Uterus (tissue), 4 donors: ENCODE data around the gene PLBD2. TPM values are rescaled to one million over a fixed set of nuclear protein-coding genes. Genes with fewer than 3 reads are reported as not detected.

Source experiments
- DNase-seq, 2 donors: peaks; one replicate each; pipeline ENCODE4 v3.0.0-alpha.2; 2019 to 2020
- H3K27ac ChIP-seq, 2 donors: fragments of 200-600 bp; sonication (generic); 1 replicate in 1 of 2; 2 replicates in 1 of 2; pipeline ENCODE4 v1.5.1; 2016 to 2018
- H3K27me3 ChIP-seq, 2 donors: fragments of 200-600 bp; sonication (generic); one replicate each; pipeline ENCODE4 v1.5.1; 2018 to 2019; ENCODE audit warnings: control low read depth in 1 of 2
- H3K36me3 ChIP-seq, 2 donors: fragments of 200-600 bp; sonication (generic); one replicate each; pipeline ENCODE4 v1.5.1; 2019; ENCODE audit warnings: control low read depth in 1 of 2
- H3K4me1 ChIP-seq, 2 donors: fragments of 200-600 bp; sonication (generic); one replicate each; pipeline ENCODE4 v1.5.1; 2018 to 2019; ENCODE audit warnings: control low read depth in 1 of 2
- H3K4me3 ChIP-seq, 2 donors: fragments of 200-600 bp; sonication (generic); 1 replicate in 1 of 2; 2 replicates in 1 of 2; pipeline ENCODE4 v1.5.1; 2018 to 2019; ENCODE audit warnings: mild to moderate bottlenecking in 1 of 2
- H3K9me3 ChIP-seq, 2 donors: fragments of 200-600 bp; sonication (generic); one replicate each; pipeline ENCODE4 v1.5.1; 2019; ENCODE audit warnings: control low read depth in 1 of 2
- CTCF ChIP-seq, 4 experiments: fragments of 200-600 bp in 2 of 4; fragments of 450-650 bp in 2 of 4; sonication (generic) in 2 of 4; IDR thresholded peaks; one replicate each; pipeline ENCODE4 v1.5.1; 2016 to 2019; ENCODE audit warnings: antibody characterized with exemption in 4 of 4, mild to moderate bottlenecking in 2 of 4, moderate library complexity in 1 of 4
- POLR2A ChIP-seq, 2 donors: fragments of 450-650 bp; IDR thresholded peaks; one replicate each; pipeline ENCODE4 v1.6.1; 2016; ENCODE audit warnings: antibody characterized with exemption in 2 of 2, mild to moderate bottlenecking in 1 of 2, moderate library complexity in 1 of 2
- intact Hi-C: fragments of 100-400 bp; cut with DNase I; formaldehyde crosslinking; loops from one replicate; pipeline ENCODE4 v1.15.1; 2023; ENCODE audit warnings: low total_unique reads
- total RNA-seq, 4 donors: library from RNA; depleted of rRNA in 3 of 4; stranded (reverse); fragments of >200 nt in 3 of 4; gene quantifications; one replicate each; pipeline versions ENCODE4 v1.1.0 to v1.2.4, GENCODE V29; 2014 to 2023
- donor health status: DM: yes; HTN: yes; CAD: no.

Gene PLBD2
- total RNA-seq, 4 donors from 2014 or later, result 20.7 to 38.6 (median 29.8) TPM

GRCh38 chr12:113386866-113387566, 28.6 kb downstream of the PLBD2 start:
- Histone ChIP-seq H3K27me3 (no peaks in the 10 kb centered on the region), H3K4me3 (no peak overlapping the region), H3K27ac (no peak overlapping the region), H3K9me3 (no peaks in the 10 kb centered on the region), H3K4me1 (no peaks in the 10 kb centered on the region), H3K36me3 (no peaks in the 10 kb centered on the region)
- TF ChIP-seq CTCF (IDR thresholded peaks at IDR 0.05) (no peak), POLR2A (IDR thresholded peaks at IDR 0.05) (no peak)
- no peak for DNase-seq
- intact Hi-C loops, result no loop called here

- Histone ChIP-seq H3K27ac (no peak overlapping the region), H3K27me3 (no peaks in the 10 kb centered on the region), H3K4me1 (no peaks in the 10 kb centered on the region), H3K9me3 (no peaks in the 10 kb centered on the region), H3K4me3 (no peak overlapping the region), H3K36me3 (no peaks in the 10 kb centered on the region)
- intact Hi-C loops, result no loop called here
- DNase-seq, result no peak
- no peak for TF ChIP-seq POLR2A (IDR thresholded peaks at IDR 0.05)
- TF ChIP-seq CTCF (IDR thresholded peaks at IDR 0.05), result no peak
These were observed 29.2 kb downstream of the PLBD2 start for GRCh38 chr12:113387631-113388030.

GRCh38 chr12:113388351-113388750, 30.0 kb downstream of the PLBD2 start:
- TF ChIP-seq CTCF (IDR thresholded peaks at IDR 0.05) (no peak), POLR2A (IDR thresholded peaks at IDR 0.05) (no peak)
- intact Hi-C loops, result no loop called here
- H3K4me1 ChIP-seq, result no peaks in the 10 kb centered on the region
- H3K27ac ChIP-seq, result no peak overlapping the region
- no peaks in the 10 kb centered on the region for H3K9me3 ChIP-seq
- H3K27me3 ChIP-seq, result no peaks in the 10 kb centered on the region
- no peak for DNase-seq
- H3K4me3 ChIP-seq, result no peak overlapping the region
- H3K36me3 ChIP-seq, result no peaks in the 10 kb centered on the region

GRCh38 chr12:113390064-113391043, 32.0 kb downstream of the PLBD2 start:
- Histone ChIP-seq H3K4me1 (no peaks in the 10 kb centered on the region), H3K27me3 (no peaks in the 10 kb centered on the region), H3K4me3 (no peak overlapping the region), H3K36me3 (no peaks in the 10 kb centered on the region), H3K9me3 (no peaks in the 10 kb centered on the region), H3K27ac (no peak overlapping the region)
- no peak for DNase-seq
- TF ChIP-seq CTCF (IDR thresholded peaks at IDR 0.05), result no peak
- TF ChIP-seq POLR2A (IDR thresholded peaks at IDR 0.05), result no peak
- intact Hi-C loops, result no loop called here

GRCh38 chr12:113391145-113391544, 32.8 kb downstream of the PLBD2 start:
- Histone ChIP-seq H3K36me3 (no peaks in the 10 kb centered on the region), H3K4me3 (no peak overlapping the region), H3K27me3 (no peaks in the 10 kb centered on the region), H3K27ac (no peak overlapping the region), H3K4me1 (no peaks in the 10 kb centered on the region), H3K9me3 (no peaks in the 10 kb centered on the region)
- no peak for DNase-seq
- TF ChIP-seq POLR2A (IDR thresholded peaks at IDR 0.05) (no peak), CTCF (IDR thresholded peaks at IDR 0.05) (no peak)
- intact Hi-C loops, result no loop called here
